HG03439 (cell line): ENCODE data around the gene TMEM121.

Experiments used
- ATAC-seq: cut with Tn5 transposase; IDR thresholded peaks from one replicate; pipeline ENCODE4 v1.9.1; 2021; ENCODE audit warnings: mild to moderate bottlenecking, moderate library complexity; ENCODE audit not compliant: unreplicated experiment

TMEM121 gene

DNA sequence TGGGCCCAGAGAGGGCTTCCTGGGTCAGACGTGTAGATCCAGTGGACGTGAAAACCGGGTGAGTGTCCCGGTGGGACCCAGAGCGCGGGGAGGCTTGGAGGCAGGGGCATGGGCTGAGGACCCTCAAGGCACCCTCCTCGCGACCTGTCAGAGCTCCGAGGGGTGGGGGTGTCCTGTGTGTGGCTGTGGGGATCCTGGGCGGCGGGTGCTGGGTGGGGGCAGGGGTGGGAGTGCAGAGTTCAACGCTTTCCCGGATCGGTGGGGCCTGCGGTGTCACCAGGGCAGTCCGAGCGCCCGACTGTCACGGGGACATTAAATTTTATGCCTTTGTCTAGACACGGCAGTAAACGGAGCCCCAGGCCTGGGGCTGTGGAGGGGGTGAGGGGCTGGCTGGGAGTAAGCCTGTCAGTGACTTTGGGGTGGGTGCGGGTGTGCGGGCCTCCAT is 1.0 kb downstream of the TMEM121 start:
- ATAC-seq = no peak

DNA sequence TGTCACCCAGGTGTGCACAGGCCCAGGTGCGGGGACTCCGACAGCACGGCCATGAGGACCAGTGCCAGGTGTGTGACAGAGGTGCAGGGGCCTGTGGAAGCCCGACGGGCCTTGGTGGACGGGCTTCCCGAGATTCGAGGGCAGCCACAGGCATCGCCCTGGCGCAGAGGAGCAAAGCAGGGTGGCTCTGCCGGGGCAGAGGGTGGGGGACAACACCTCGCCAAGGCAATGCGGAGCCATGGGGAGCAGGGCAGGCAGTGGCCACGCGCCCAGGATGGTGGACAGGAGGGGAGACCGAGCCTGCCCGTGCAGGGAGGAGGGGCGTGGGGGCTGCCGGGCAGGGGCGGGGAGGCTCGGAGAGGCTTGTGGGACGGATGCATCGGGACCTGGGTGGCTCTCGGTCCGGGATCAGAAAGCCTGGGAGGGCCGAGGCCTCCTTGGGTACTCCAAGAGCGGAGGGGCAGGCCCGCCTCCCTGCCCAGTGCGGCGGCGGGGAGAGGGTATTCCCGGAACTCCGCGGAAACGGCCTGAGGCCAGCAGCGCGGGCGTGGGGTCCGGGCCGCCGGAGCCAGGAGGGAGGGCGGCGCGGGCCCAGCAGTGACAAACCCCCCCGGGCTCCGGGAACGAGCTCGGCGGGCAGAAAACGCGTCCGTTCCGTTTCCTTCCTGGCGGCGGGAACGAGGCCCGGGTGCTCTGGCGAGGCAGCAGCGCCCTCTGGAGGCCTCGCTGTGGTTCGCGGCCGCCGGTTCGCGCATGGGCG is 1.6 kb downstream of the TMEM121 start:
- no peak for ATAC-seq

DNA sequence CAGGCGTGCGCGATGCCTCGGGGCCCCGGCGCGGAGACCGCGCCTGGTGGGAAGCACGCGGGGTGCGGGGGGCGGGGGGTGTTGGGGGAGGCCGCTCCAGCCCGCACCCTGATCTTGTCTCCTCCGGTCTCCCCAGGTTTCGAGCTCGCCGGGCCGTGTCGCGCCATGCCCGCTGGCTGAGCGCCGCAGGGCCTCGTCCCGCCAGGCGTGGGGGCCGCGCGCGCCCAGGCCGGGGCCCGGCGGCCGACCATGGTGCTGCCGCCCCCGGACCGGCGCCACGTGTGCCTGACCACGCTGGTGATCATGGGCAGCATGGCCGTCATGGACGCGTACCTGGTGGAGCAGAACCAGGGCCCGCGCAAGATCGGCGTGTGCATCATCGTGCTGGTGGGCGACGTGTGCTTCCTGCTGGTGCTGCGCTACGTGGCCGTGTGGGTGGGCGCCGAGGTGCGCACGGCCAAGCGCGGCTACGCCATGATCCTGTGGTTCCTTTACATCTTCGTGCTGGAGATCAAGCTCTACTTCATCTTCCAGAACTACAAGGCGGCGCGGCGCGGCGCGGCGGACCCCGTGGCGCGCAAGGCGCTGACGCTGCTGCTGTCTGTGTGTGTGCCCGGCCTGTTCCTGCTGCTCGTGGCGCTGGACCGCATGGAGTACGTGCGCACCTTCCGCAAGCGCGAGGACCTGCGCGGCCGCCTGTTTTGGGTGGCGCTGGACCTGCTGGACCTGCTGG is 2.4 kb downstream of the TMEM121 start:
- no peak for ATAC-seq

DNA sequence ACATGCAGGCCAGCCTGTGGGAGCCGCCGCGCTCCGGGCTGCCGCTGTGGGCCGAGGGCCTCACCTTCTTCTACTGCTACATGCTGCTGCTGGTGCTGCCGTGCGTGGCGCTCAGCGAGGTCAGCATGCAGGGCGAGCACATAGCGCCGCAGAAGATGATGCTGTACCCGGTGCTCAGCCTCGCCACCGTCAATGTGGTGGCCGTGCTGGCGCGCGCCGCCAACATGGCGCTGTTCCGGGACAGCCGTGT is 2.9 kb downstream of the TMEM121 start:
- ATAC-seq = no peak

DNA sequence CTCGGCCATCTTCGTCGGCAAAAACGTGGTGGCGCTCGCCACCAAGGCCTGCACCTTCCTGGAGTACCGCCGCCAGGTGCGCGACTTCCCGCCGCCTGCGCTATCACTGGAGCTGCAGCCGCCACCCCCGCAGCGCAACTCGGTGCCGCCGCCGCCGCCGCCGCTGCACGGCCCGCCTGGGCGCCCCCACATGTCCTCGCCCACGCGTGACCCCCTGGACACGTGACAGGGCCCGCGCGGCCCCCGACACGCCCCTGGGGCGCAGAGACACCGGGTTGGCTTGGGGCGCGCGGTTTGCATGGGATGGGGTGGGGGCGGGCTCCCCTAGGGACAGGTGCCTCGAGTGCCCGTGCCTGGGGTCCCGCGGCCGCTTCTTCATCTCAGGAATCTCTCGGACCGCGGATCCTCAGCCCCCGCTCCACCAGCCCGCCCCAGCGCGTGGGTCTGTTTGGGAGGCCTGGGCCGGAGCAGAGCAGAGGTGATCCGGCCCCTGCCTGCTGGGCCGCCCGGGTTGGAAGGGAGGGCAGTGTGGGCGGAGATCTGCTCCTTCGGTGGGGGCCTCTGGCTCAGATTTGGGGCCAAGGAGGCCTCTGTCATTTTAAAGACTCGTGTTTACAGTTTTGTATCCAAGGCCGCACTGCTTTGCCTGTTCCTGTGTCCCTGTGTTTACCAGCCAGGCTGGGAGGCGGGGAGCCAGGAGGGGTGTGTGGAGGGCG is 3.3 kb downstream of the TMEM121 start:
- ATAC-seq = no peak

DNA sequence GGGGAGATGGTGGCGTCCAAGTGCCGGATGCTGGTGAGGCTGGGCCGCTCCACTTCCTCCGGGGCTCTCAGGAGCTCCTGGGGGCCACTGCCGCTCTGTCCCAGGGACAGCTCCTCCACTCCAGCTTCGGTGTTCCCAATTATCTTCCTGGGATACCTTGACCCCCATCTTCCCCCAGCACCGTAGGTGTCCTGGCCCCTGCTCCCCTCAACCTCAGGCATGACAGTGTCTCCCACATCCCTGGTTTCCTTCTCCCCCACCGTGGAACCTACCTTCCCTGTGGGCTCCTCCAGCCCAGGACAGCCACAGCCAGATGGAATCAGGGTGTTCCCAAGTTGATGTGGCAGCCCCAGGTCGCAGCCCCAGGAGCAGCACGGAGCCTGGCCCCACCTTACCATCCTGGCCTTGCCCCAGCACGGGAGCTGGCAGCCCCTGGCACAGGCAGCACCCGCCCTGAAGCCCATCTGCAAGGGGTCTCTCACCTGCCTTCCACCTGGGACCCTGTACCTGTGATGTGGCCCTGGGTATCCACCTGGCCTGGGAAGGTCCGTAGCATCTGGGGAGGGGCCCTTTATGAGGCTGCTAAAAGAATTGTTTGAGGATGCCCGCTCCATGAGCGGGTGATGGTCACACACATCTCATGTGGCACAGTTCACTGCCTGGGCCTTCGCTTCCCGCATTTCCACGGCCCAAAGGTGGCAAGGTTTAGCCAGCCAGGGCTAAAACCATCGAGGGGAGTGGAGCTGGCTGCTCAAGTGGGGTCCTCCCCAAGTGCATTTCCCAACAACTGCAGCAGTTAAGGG is 4.1 kb downstream of the TMEM121 start:
- ATAC-seq = no peak

DNA sequence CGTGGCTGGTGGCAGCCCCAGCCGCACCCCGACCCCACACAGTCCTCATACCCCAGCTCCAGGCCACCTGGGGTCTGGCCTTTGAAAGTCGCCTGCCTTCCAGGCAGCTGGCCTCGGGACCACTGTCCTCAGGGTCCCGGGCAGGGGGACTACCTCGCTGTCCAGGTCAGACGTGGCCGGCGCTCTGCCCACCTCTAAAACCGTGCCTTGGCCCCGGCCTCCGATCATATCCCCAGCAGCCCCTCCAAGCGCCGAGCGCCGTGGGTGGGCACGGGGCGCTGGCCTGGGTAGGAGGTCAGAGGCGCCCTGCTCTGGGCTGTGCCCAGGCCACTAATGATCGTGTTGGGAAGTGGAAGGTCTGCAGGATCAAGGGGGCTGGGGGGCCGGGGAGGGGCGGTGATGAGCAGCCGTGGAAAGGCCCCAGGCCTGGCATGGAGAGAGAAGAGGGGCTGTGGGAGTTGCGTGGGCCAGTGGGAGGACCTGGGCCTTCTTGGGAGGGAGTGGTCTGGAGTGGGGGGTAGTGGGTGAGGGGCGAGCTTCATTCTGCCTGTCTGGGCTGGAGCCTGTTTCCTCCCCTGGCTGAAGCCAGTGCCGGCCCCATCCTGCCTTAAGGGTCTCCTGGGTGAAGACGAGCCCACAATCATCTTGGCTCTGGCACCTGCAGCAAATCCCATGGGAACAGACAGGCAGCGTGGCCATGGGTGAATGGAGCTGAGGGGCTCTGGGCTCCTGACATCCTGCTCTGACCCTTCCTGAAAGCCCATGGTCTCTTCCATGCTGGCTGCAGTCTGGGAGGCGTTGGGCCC is 4.9 kb downstream of the TMEM121 start:
- ATAC-seq = no peak

DNA sequence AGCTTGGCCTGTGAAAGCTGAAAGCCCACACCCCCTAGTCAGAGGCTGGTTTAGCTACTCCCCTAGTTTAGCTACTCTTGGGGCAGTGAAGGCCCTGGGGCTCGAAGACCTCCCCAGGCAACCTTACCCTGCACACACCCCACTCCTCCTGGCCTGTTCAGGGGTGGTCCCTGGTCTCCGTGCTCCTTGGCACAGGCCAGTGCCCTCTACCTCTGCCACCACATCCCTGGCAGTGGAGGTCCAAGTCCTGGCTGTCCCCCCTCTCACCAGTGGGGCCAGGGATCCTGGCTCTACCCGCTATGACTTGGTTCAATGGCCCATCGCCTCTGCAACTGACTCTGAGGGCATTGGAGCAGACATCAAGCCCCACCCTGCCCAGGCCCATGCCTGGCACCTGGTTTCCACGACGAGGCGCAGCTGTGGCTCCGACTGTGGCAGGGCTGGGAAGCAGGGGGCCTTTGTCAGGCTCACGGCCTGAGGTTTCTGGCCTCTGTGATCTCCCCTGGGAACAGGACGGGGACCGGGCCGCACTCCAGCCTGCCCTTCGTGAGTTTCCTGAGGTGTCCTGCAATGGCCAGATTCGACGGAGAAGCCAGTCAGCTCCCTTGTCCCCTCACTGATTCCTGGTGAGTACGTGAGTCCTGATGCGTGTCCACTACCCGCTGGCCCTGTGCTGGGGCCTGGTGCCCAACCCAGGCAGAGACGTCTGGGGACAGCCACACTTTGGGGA is 5.7 kb downstream of the TMEM121 start:
- ATAC-seq = no peak

DNA sequence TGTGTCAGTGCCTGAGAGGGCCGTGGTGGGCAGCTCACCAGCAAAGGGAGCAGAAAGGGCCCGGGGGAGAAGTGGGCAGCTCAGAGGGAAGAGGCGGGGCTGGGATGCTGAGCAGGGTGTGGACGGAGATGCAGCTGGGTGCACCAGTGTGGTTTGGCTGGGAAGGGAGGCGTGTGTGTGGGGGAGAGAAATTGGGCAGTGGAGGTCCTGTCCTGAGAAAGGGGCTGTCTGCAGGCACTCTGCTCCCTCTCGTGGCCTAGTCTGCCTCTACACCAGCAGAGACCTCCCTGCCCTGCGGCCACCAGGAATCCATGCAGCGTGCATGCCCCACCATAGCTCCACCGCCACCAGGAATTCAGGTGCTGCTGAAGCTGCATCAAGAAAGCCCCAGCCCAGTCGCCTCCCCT is 6.4 kb downstream of the TMEM121 start:
- no peak for ATAC-seq

DNA sequence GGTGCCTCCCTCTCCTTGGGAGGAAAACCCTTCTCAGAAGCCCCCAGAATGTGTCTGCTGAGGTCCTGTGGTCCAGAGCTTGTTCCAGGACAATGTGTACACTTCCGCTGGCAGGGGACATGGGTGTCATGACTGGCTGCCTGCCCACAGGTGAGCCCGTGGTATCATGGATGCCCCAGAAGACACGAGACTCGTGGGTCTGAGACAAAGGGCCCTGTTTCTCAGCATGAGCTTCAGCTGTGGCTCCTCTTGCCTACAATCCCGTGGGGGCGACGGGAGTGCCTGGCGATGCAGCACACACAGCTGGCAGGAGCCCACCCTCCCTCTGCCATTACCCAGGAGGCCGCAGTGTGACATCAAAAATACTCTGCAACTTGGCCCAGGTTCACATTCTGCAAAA is 7.0 kb downstream of the TMEM121 start:
- ATAC-seq = no peak

DNA sequence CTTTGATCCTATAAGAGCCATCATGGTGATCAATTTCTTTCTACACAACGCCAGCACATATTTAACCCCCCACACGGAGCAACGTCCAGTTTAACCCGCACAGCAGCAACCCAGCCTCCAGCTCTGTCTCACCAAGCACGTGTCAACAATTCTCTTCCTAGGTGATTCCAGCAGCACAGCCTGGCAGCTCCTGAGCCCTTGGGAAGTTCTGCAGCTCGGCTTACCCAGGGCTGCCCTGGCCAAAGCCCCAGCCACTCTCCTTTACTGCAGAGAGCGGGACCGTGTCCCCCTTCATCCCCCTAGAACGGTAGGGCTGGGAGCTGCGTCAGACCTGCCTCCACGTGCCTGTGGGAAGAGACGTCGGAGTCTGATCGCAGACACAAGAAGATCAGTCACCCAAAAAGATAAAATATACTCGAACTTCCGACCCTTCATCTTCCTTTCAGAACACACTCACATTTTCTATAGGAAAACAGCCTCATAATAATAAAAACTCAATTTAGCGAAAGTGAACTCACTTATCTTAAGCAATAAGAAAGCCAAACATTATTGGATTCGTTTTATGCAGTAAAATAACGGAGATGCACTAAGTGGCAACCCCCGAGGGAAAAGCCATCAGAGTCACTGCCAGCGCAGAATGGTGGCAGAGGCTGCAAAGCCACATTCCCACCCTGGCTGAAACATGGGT is 7.6 kb downstream of the TMEM121 start:
- no peak for ATAC-seq

DNA sequence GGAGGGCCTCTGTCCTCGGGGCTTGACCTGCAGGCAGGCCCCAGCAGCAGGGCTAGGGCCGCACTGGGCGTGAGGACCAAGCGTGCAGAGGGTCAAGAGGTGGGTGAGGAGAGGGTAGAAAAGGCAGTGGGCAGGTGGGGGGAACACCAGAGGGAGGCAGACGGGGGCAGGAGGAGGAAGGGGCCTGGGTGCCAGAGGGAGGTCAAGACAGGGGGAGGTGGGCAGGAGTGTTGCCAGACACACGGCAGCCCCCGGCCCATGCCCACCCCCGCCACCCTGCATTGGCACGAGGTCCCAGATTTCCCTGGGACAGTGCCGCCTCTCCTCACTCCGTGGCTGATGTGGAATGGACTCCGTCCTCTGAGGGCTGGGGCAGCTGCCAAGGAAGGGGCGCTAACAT is 8.2 kb downstream of the TMEM121 start:
- no peak for ATAC-seq

DNA sequence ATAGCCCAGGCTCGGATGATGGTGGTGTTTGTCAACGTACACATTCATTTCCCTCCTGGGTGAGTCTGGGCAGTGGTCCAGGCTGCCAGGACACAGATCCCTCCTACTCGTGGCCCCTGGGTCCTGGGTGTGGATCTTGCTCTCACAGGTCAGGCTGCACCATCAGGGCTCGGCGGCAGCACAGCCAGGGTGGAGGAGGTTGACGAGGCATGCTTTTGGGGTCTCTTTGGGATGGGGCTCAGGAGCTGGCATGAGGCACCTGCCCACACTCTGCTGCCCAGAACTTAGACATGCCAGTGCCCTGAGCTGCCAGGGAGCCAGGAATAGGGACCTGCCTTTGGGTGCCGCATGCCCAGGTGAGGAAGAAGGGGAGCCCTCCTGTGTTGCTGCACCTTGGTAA is 9.7 kb downstream of the TMEM121 start:
- ATAC-seq = no peak

DNA sequence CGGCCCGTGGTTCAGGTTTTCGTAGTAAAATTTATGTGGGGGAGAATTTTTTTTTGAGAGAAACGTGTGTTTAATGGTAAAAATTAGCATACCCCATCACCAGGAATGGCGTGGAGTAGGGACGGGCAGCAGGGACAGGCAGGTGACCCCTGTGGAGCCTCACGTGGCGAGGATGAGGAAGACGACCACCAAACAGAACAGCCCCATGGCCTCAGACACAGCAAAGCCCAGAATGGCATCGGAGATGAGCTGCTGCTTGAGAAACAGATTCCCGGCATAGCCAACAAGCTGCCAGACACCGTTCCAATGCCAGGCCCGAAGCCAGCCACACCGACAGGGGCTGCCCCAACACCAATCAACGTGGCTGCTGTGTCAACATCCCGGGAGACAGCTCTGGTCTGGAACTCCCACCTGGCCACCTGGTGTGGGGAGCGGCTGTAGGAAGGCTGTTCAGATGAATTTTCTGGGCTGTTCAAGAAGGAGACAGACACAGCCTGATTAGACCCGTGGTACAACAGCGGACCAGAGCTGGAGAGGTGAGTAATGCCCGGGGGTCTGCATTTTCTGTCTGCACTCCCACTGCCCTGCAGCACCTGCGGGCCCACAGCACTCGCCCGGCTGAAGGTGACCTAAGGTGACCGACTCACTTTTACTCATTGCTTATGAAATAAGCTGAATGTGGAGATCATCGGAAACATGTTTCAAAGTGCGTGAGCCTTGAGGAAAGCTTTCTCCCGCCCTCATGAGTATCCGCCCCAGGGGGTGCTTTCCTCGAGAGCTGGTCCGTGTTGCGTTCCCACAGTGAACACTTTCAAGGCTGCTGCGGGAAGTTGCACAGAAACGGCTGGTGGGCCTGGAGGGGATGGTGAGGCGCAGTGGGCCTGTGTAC is 10.6 kb downstream of the TMEM121 start:
- ATAC-seq = no peak

DNA sequence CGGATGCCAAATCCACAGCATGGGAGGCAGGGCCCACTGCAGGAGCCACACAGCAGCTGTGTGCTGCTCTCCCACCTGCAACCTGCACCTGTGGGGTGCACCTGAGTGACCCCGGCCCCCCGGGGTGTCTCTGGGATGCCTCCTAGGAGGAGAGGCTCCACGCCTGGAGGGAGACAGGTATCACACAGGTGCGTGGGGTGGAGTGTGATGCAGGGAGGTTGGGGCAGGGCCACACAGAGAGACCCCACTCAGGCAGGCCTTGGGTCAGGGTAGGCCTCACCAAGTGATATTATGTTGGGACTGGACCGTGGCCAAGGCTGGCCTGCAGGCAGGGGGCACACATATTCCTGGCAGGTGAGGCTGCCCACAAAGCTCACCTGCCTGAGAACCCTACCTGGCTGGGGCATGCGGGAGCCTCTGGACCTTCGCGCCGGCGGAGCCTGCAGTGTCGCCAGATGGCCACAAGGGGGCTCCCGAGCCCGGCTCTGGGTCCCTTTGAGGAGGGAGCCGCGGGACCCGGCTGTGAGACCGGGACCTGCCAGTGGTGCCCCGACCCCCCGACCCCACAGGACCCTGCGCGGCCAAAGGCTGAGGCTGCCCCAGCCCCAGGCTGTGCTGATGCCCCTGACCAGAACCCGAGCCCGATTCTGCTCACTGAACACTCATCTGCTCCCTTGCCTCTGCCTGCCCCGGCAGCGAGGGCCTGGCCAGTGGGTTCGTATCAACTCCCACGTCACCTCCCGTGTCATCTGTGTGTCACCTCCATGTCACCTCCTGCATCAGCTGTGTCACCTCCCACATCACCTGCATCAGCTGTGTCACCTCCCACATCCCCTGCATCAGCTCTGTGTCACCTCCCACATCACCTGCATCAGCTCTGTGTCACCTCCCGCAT is 11.4 kb downstream of the TMEM121 start:
- no peak for ATAC-seq

DNA sequence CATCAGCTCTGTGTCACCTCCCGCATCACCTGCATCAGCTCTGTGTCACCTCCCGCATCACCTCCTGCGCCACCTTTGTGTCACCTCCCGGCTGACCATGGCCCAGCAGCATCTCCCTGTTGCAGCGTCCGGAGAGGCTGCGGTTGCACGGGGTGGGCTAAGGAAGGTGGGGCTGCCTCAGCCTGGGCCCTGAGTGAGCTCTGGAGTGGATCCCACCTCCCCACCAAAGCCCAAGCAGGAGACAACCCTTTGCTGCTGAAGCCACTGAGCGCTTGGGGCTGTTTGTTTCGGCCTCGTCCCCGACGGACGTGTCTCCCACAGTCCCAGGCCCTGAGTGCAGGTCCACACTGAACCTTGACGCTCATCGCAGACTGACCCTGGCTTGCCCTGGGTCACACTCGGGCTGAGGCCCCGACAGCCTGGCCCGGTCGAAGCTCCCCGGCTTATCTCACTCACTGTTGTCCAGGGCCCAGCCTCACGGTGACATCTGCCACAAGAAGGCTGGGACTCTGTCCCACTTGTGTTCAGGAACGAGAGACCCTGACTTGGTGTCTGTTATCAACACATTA is 12.2 kb downstream of the TMEM121 start:
- no peak for ATAC-seq

DNA sequence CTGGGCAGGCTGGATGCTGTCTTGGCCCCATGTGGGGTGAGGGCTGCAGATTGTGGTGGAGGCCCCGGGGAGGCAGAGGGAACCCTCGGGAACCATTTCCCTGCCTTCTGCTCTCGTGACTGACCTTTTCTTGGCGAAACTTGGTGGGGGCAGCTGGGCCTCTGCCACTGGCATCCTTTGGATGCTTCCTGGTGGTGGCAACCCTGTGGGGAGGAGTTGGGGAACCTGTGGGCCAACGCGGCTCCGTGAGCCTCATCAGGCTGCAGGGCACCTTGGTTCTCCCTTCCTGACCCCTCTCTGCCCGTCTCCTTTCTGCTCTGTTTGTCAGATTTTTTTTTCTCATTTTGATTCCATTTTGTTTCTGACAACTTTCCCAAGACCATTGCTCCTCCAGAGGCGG is 14.4 kb downstream of the TMEM121 start:
- no peak for ATAC-seq
